Osteocyte (in vitro differentiated cells): ENCODE measurements around the gene APCS. TPM values are rescaled to one million over a fixed set of nuclear protein-coding genes. Genes with fewer than 3 reads are reported as not detected.

Source experiments
- DNase-seq: peaks from one replicate; pipeline ENCODE4 v3.0.0; 2021; ENCODE audit warnings: mixed read lengths; ENCODE audit not compliant: unreplicated experiment; ENCODE audit errors: extremely low spot score
- H3K27ac Mint-ChIP-seq: one replicate; pipeline ENCODE4 v1.8.0; 2021; ENCODE audit warnings: mild to moderate bottlenecking, mixed read lengths; ENCODE audit not compliant: unreplicated experiment
- H3K27me3 Mint-ChIP-seq: one replicate; pipeline ENCODE4 v1.8.0; 2021; ENCODE audit warnings: mixed read lengths; ENCODE audit not compliant: unreplicated experiment
- H3K36me3 Mint-ChIP-seq: one replicate; pipeline ENCODE4 v1.8.0; 2021; ENCODE audit warnings: mixed read lengths; ENCODE audit not compliant: unreplicated experiment
- H3K4me1 Mint-ChIP-seq: one replicate; pipeline ENCODE4 v1.8.0; 2021; ENCODE audit warnings: mixed read lengths; ENCODE audit not compliant: unreplicated experiment
- H3K4me3 Mint-ChIP-seq: one replicate; pipeline ENCODE4 v1.8.0; 2021; ENCODE audit warnings: mild to moderate bottlenecking, moderate library complexity, mixed read lengths; ENCODE audit not compliant: unreplicated experiment
- H3K9me3 Mint-ChIP-seq: one replicate; pipeline ENCODE4 v1.8.0; 2021; ENCODE audit warnings: mixed read lengths; ENCODE audit not compliant: unreplicated experiment
- total RNA-seq: library from RNA; stranded (reverse); gene quantifications from 2 replicates; pipeline ENCODE4 v1.2.1, GENCODE V29; 2021
- TF ChIP-seq, protein P1 (sequence below): fragments of 200-600 bp; sonication (generic); IDR thresholded peaks from 2 replicates; pipeline ENCODE4 v1.5.0; 2021; ENCODE audit warnings: antibody characterized with exemption, mild to moderate bottlenecking, moderate library complexity

APCS gene
- total RNA-seq, 1 donor from 2014 or later: not detected

GRCh38 chr1:159600894-159601293 is 13.3 kb downstream of the APCS start:
- H3K9me3 Mint-ChIP-seq: peaks cover 16% of the 10 kb centered on the region
- peaks cover 48% of the 10 kb centered on the region for H3K4me1 Mint-ChIP-seq
- TF ChIP-seq, protein P1, sequence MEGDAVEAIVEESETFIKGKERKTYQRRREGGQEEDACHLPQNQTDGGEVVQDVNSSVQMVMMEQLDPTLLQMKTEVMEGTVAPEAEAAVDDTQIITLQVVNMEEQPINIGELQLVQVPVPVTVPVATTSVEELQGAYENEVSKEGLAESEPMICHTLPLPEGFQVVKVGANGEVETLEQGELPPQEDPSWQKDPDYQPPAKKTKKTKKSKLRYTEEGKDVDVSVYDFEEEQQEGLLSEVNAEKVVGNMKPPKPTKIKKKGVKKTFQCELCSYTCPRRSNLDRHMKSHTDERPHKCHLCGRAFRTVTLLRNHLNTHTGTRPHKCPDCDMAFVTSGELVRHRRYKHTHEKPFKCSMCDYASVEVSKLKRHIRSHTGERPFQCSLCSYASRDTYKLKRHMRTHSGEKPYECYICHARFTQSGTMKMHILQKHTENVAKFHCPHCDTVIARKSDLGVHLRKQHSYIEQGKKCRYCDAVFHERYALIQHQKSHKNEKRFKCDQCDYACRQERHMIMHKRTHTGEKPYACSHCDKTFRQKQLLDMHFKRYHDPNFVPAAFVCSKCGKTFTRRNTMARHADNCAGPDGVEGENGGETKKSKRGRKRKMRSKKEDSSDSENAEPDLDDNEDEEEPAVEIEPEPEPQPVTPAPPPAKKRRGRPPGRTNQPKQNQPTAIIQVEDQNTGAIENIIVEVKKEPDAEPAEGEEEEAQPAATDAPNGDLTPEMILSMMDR: no peak
- no peak overlapping the region for H3K4me3 Mint-ChIP-seq
- DNase-seq: no peak
- H3K27me3 Mint-ChIP-seq: no peaks in the 10 kb centered on the region
- H3K36me3 Mint-ChIP-seq: no peaks in the 10 kb centered on the region
- peak overlapping the region; percentile 5 for H3K27ac Mint-ChIP-seq

GRCh38 chr1:159602501-159602999 is 14.9 kb downstream of the APCS start:
- Mint-ChIP-seq H3K4me3 (no peak overlapping the region), H3K27me3 (no peaks in the 10 kb centered on the region), H3K36me3 (no peaks in the 10 kb centered on the region), H3K9me3 (peaks cover 16% of the 10 kb centered on the region), H3K4me1 (peaks cover 40% of the 10 kb centered on the region), H3K27ac (no peak overlapping the region)
- no peak for DNase-seq
- TF ChIP-seq, protein P1: no peak

GRCh38 chr1:159612211-159612885 is 24.7 kb downstream of the APCS start:
- H3K27ac Mint-ChIP-seq: no peak overlapping the region
- no peak overlapping the region for H3K4me3 Mint-ChIP-seq
- H3K4me1 Mint-ChIP-seq: no peaks in the 10 kb centered on the region
- H3K27me3 Mint-ChIP-seq: no peaks in the 10 kb centered on the region
- TF ChIP-seq, protein P1: no peak
- H3K36me3 Mint-ChIP-seq: no peaks in the 10 kb centered on the region
- H3K9me3 Mint-ChIP-seq: no peaks in the 10 kb centered on the region
- DNase-seq: no peak

DNA sequence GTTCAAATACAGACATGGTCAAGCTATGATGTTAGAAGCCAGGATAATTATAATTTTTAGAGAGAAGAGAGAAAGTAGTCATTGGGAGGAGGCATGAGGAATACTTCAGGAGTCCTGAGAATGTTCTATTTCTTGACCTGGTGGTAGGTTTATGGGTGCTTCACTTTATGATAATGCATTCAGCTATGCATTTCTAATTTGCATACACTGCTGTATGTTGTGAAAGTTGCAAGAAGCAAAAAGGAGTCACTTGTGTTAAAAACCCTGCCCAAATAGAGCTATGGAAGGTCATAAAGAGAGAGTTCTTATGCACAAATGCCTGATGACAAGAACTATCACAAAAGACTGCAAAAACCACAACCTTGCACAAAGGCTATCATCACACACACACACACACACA is 45.3 kb downstream of the APCS start:
- Mint-ChIP-seq H3K27me3 (peaks cover 43% of the 10 kb centered on the region), H3K27ac (no peak overlapping the region), H3K4me1 (no peaks in the 10 kb centered on the region), H3K36me3 (no peaks in the 10 kb centered on the region), H3K9me3 (no peaks in the 10 kb centered on the region), H3K4me3 (no peak overlapping the region)
- DNase-seq: no peak
- TF ChIP-seq, protein P1: no peak

Other genes with a start within 250 kb of the APCS start
- gene OR10J4, start 155.6 kb upstream of the APCS start, total RNA-seq: not detected in 2 replicates
- gene OR10J1, start 148.1 kb upstream of the APCS start, total RNA-seq: not detected in 2 replicates
- not detected in 2 replicates for gene OR10J5, start 51.8 kb upstream of the APCS start, total RNA-seq
- not detected in 2 replicates for gene CRP, start 126.8 kb downstream of the APCS start, total RNA-seq
- gene DUSP23, start 193.1 kb downstream of the APCS start, total RNA-seq: 10.5 and 16.5 TPM in 2 replicates
- gene FCRL6, start 214.5 kb downstream of the APCS start, total RNA-seq: not detected in 2 replicates
- gene SLAMF8, start 239.0 kb downstream of the APCS start, total RNA-seq: not detected in 2 replicates